ENCODE results near the gene KRTAP5-7.

Gene KRTAP5-7

GRCh38 chr11:71555508-71555907 lies 28.4 kb downstream of the KRTAP5-7 start:
- Histone ChIP-seq H3K27ac (no peak overlapping the region), H3K27me3 (ENCODE audit: insufficient read depth, low read depth) (no peaks in the 10 kb centered on the region), H3K4me2 (no peak overlapping the region), H3K4me3 (IDR thresholded peaks at IDR 0.05; ENCODE audit: insufficient read depth, low read depth, low read length) (no peak overlapping the region), H4K20me1 (ENCODE audit: insufficient read depth) (no peaks in the 10 kb centered on the region), H3K36me3 (ENCODE audit: insufficient read depth) (no peaks in the 10 kb centered on the region), H3K79me2 (ENCODE audit: insufficient read depth, low read depth) (no peaks in the 10 kb centered on the region), H3K9ac (no peak overlapping the region), H2AFZ (ENCODE audit: low read depth) (no peak overlapping the region), H3K4me1 (ENCODE audit: low read depth, poor library complexity, severe bottlenecking) (no peaks in the 10 kb centered on the region)
- no peak for TF ChIP-seq CTCF (conservative IDR thresholded peaks at IDR 0.05; ENCODE audit: low read depth, low read length)

GRCh38 chr11:71556018-71556417 lies 29.0 kb downstream of the KRTAP5-7 start:
- Histone ChIP-seq H3K79me2 (ENCODE audit: insufficient read depth, low read depth) (no peaks in the 10 kb centered on the region), H3K27ac (no peak overlapping the region), H3K4me1 (ENCODE audit: low read depth, poor library complexity, severe bottlenecking) (no peaks in the 10 kb centered on the region), H4K20me1 (ENCODE audit: insufficient read depth) (no peaks in the 10 kb centered on the region), H3K27me3 (ENCODE audit: insufficient read depth, low read depth) (no peaks in the 10 kb centered on the region), H3K4me2 (no peak overlapping the region), H2AFZ (ENCODE audit: low read depth) (no peak overlapping the region), H3K9ac (no peak overlapping the region), H3K36me3 (ENCODE audit: insufficient read depth) (no peaks in the 10 kb centered on the region), H3K4me3 (IDR thresholded peaks at IDR 0.05; ENCODE audit: insufficient read depth, low read depth, low read length) (no peak overlapping the region)
- no peak for TF ChIP-seq CTCF (conservative IDR thresholded peaks at IDR 0.05; ENCODE audit: low read depth, low read length)

GRCh38 chr11:71557257-71557656 lies 30.2 kb downstream of the KRTAP5-7 start:
- no peak overlapping the region for H3K4me2 ChIP-seq
- no peaks in the 10 kb centered on the region for H3K27me3 ChIP-seq (ENCODE audit: insufficient read depth, low read depth)
- H2AFZ ChIP-seq (ENCODE audit: low read depth): no peak overlapping the region
- no peak overlapping the region for H3K9ac ChIP-seq
- no peaks in the 10 kb centered on the region for H3K4me1 ChIP-seq (ENCODE audit: low read depth, poor library complexity, severe bottlenecking)
- H3K4me3 ChIP-seq (IDR thresholded peaks at IDR 0.05; ENCODE audit: insufficient read depth, low read depth, low read length): no peak overlapping the region
- no peaks in the 10 kb centered on the region for H3K79me2 ChIP-seq (ENCODE audit: insufficient read depth, low read depth)
- no peak overlapping the region for H3K27ac ChIP-seq
- no peaks in the 10 kb centered on the region for H4K20me1 ChIP-seq (ENCODE audit: insufficient read depth)
- no peak for TF ChIP-seq CTCF (conservative IDR thresholded peaks at IDR 0.05; ENCODE audit: low read depth, low read length)
- H3K36me3 ChIP-seq (ENCODE audit: insufficient read depth): no peaks in the 10 kb centered on the region

GRCh38 chr11:71558996-71559395 lies 31.9 kb downstream of the KRTAP5-7 start:
- no peaks in the 10 kb centered on the region for H3K27me3 ChIP-seq (ENCODE audit: insufficient read depth, low read depth)
- TF ChIP-seq CTCF (conservative IDR thresholded peaks at IDR 0.05; ENCODE audit: low read depth, low read length): no peak
- no peaks in the 10 kb centered on the region for H3K79me2 ChIP-seq (ENCODE audit: insufficient read depth, low read depth)
- no peaks in the 10 kb centered on the region for H4K20me1 ChIP-seq (ENCODE audit: insufficient read depth)
- no peak overlapping the region for H3K27ac ChIP-seq
- H3K4me2 ChIP-seq: no peak overlapping the region
- no peaks in the 10 kb centered on the region for H3K4me1 ChIP-seq (ENCODE audit: low read depth, poor library complexity, severe bottlenecking)
- H3K4me3 ChIP-seq (IDR thresholded peaks at IDR 0.05; ENCODE audit: insufficient read depth, low read depth, low read length): no peak overlapping the region
- no peaks in the 10 kb centered on the region for H3K36me3 ChIP-seq (ENCODE audit: insufficient read depth)
- H2AFZ ChIP-seq (ENCODE audit: low read depth): no peak overlapping the region
- H3K9ac ChIP-seq: no peak overlapping the region
